ENCODE measurements around the gene VAMP8.

DNA sequence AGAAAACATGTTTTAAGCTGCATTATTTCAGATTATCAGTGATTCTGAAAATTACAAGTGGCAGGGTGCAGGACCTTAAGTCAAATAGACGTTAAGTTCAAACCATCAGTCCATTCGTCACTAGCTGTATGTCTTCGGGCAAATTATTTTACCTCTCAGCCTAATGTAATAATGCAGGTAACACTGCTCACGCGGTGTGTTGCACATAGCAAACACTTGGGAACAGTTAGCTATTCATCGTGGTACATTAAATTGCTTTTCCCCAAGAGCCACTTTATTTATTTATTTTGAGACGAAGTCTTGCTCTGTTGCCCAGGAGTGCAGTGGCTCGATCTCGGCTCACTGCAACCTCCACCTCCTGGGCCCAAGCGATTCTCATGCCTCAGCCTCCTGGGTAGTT is 28.3 kb upstream of the VAMP8 start:
- TF ChIP-seq CTCF (IDR thresholded peaks at IDR 0.05) (no peak), POLR2A (IDR thresholded peaks at IDR 0.05) (no peak)
